ENCODE measurements around the gene HOXB4. TPM values are rescaled to one million over a fixed set of nuclear protein-coding genes. Genes with fewer than 3 reads are reported as not detected.

The HOXB4 gene
- polyA plus RNA-seq, 4 donors, result 3.5 to 20.3 (median 11.4) TPM

- no peak for DNase-seq (ENCODE audit: low read depth in 4 of 4, low spot score in 3 of 4)
These were observed 23.6 kb upstream of the HOXB4 start for GRCh38 chr17:48601539-48602425.

DNA sequence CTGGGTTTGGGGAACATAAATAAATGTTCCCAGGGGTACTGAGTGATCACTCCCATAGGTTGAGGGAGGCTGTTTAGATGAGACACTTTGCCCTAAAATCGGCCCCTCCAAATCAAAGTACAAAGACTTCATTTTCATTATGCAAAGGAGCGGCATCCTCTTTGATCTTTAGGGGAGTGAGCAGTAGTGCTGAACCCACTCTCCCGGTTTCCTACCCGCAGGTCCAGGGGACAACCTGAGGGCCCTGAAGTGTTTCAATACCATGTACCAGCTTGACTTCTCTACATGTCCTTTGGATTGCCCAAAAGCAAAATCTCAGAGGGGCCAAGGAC lies 23.0 kb upstream of the HOXB4 start:
- DNase-seq (ENCODE audit: low read depth in 4 of 4, low spot score in 3 of 4), result no peak

- DNase-seq (ENCODE audit: low read depth in 4 of 4, low spot score in 3 of 4), result no peak
These were observed 22.3 kb upstream of the HOXB4 start for GRCh38 chr17:48600244-48601098.

GRCh38 chr17:48599354-48599753 lies 21.2 kb upstream of the HOXB4 start:
- DNase-seq (ENCODE audit: low read depth in 4 of 4, low spot score in 3 of 4), result no peak

GRCh38 chr17:48598736-48599135 lies 20.6 kb upstream of the HOXB4 start:
- no peak for DNase-seq (ENCODE audit: low read depth in 4 of 4, low spot score in 3 of 4)

DNA sequence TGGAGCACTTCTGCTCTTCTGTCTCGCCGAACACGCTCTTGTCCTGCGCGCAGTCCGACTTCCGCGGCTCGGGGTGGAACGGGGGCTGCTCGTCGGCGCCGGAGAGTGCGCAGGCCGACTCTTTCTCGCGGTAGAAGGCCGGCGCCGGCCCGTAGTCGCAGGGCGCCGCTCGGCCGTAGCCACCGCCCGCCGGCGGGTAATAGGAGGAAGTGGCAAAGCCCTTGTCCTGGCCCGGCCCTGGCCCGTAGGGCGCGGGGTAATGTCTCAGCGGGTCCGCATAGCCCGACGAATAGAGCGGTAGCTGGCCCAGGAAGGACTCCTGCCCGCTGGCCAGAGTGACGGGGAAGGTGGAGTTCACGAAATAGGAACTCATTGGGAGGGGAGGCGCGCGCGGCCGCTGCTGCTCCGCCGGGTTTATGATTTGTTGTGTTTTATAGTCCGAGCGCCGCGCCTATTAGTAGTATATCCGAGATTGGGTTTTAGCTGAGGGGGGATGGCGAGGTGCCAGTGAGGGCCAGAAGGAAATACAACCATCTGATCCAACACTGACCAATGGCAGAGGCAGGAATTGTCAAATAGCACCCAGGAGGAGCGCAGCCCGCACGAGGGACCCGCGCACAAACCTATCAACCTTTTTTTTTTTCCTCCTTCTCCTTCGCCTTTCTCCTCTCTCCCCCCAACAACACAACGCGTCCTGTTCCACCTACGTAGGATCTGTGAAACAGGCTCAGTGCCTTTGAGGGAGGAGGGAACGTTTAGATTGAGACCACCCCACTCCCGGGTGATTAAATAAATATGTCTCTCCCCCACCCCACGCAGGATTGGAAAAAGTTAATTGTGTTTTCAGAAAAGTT lies 19.9 kb upstream of the HOXB4 start:
- DNase-seq (ENCODE audit: low read depth in 4 of 4, low spot score in 3 of 4), result no peak

- no peak for DNase-seq (ENCODE audit: low read depth in 4 of 4, low spot score in 3 of 4)
These were observed 19.3 kb upstream of the HOXB4 start for GRCh38 chr17:48597528-48597777.

GRCh38 chr17:48596735-48597527 lies 18.8 kb upstream of the HOXB4 start:
- DNase-seq (ENCODE audit: low read depth in 4 of 4, low spot score in 3 of 4), result no peak

DNA sequence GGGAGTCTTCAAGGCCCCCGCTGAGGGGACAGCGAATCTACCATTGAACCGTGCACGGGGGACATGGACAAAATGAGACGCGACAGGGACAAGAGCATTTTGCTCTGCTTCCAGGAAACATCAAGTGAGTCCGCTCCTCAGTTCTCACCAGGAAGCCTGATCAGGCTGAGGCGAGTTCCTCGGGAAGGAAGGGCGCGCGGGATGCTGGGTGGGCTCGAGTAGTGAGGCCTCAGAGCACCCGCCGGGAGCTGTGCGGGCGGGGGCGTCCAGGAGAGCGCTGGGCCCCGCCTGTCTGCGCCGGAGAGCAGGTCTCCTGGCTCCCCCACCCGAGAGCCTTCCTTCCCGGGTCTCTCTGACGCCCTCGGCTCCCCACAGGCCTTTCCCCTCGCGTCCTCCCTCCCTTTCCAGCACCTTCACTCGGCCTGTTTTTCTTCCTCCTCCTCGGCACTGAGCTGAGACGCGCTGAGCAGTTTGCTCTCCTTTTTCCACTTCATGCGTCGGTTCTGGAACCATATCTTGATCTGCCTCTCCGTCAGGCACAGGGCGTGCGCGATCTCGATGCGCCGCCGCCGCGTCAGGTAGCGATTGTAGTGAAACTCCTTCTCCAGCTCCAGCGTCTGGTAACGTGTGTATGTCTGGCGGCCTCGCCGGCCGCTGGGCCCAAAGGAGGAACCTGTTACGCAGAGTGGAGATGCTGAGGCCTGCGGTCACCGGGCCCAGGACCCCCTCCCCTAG lies 18.0 kb upstream of the HOXB4 start:
- no peak for DNase-seq (ENCODE audit: low read depth in 4 of 4, low spot score in 3 of 4)

GRCh38 chr17:48595278-48595999 lies 17.3 kb upstream of the HOXB4 start:
- no peak for DNase-seq (ENCODE audit: low read depth in 4 of 4, low spot score in 3 of 4)

GRCh38 chr17:48594538-48595277 lies 16.6 kb upstream of the HOXB4 start:
- no peak for DNase-seq (ENCODE audit: low read depth in 4 of 4, low spot score in 3 of 4)

- peak; percentile 77 to 90 (median 85) for DNase-seq (ENCODE audit: low read depth in 4 of 4, low spot score in 3 of 4)
These were observed 15.8 kb upstream of the HOXB4 start for GRCh38 chr17:48593840-48594537.

- DNase-seq (ENCODE audit: low read depth in 4 of 4, low spot score in 3 of 4), result no peak
These were observed 15.1 kb upstream of the HOXB4 start, which contains the start of gene HOXB5 for GRCh38 chr17:48593126-48593829. TSS of gene HOXB5 (minus strand) at chr17:48593779. CDS start at chr17:48593682, 97 bp downstream.

DNA sequence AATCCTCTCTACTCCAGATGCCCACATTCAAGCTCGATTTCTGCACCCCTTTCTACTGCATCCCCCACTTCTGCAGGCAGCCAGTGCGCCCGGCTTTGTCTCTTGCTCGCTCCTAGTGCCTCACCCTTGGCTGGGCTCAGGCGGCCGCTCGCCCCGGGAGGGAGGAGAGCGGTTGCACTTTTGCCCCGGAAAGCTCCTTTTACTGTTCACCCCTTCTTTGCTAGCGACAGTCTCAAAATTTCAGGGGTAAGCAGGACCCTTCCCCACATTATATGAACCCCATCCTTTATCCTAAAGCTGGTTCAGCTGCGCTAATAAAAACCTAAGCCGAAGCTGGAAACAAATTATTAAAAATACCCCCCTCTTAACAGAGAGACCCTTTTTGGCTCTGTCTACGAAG lies 14.4 kb upstream of the HOXB4 start:
- DNase-seq (ENCODE audit: low read depth in 4 of 4, low spot score in 3 of 4), result no peak

DNA sequence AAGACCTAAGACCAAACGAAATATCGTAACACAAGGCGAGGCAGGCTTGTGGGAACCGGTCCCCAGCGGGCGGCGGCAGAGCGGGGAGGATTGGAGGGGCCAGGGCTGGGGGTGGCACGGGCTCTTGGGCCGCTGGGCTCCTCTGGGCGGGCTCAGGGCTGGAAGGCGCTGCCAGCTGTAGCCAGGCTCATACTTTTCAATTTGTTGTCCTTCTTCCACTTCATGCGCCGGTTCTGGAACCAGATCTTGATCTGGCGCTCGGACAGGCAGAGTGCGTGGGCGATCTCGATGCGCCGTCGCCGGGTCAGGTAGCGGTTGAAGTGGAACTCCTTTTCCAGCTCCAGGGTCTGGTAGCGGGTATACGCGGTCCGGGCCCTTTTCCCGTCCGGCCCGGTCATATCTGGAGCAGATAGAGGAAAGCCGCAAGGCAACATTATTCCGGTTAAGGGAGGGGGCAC lies 13.9 kb upstream of the HOXB4 start:
- DNase-seq (ENCODE audit: low read depth in 4 of 4, low spot score in 3 of 4), result no peak

- DNase-seq (ENCODE audit: low read depth in 4 of 4, low spot score in 3 of 4), result no peak
These were observed 13.3 kb upstream of the HOXB4 start for GRCh38 chr17:48591255-48592056.
